Activated naive CD4-positive, alpha-beta T cell treated with anti-CD3 and anti-CD28 coated beads, Interleukin-2, amount 50 U/mL, for 16 hours (primary cell): Measurements from ENCODE around the gene RNASE9.
"Not testable (repeated sequence)": the region's sequence is repeated elsewhere in the genome, so short reads cannot be mapped to it uniquely, and the experiment has no call there.

Experiments used
- DNase-seq: peaks from one replicate; pipeline ENCODE4 v3.0.0-alpha.2; 2020

Gene RNASE9

GRCh38 chr14:20572382-20572990, 11.6 kb upstream of the RNASE9 start:
- DNase-seq: not testable (repeated sequence)

DNA sequence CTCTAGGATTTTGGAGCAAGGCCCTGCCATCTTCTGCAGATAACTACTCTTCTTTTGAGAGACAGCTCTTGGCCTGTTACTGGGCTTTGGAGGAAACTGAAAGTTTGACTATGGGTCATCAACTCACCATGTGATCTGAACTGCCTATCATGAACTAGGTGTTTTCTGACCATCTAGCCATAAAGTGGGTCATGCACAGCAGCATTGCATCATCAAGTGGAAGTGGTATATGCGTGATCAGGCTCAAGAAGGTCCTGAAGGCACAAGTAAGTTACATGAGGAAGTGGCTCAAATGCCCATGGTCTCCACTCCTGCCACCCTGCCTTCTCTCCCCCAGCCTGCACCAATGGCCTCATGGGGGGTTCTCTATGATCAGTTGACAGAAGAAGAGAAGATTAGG, 9.9 kb upstream of the RNASE9 start:
- not testable (repeated sequence) for DNase-seq

GRCh38 chr14:20569865-20570264, 9.0 kb upstream of the RNASE9 start:
- not testable (repeated sequence) for DNase-seq

DNA sequence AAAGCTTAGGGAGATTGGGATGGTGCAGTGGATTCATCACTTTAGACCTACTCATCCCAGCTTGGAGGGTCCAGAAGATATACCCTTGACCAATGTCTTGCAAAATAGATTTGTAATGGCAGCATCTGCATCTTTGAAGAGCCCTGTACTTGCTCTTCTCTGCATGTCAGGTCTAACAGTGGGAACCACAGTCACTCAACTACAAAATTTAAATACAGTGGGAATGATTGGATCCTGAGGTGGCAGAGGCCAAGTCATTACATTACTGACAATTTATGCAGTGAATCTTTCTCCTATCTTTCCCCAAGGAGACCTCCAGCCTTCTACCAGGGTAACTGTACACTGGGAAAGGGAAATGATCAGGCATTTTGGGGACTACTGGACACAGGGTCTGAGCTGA, 8.2 kb upstream of the RNASE9 start:
- no peak for DNase-seq

- DNase-seq: no peak
Measured at GRCh38 chr14:20568393-20568792, 7.5 kb upstream of the RNASE9 start.

- DNase-seq: not testable (repeated sequence)
Measured at GRCh38 chr14:20567199-20567598, 6.4 kb upstream of the RNASE9 start.

DNA sequence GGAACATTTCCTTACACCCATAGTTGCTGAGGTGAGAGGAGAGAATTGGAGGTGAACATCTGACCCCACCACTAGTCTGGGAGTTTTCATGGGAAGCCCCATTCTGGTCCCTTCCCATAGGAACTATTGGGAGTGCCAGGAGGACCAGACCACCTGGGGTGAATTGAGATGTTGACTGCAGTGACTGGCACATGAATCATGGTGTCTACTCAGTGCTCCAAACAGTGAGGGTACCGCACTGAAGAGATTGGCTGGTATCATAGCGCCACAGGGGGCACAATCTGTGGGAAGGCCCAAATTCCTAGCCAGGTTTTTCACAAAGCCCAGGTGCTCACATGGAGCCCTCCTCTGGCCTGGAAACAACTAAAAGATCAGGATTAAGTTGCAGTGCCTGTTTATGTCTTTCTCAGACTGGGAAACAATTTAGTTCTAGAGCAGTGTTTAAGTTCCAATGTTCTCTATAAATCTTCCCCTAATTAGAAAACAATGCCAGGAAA, 3.7 kb upstream of the RNASE9 start:
- no peak for DNase-seq

- no peak for DNase-seq
Measured at GRCh38 chr14:20563971-20564370, 3.1 kb upstream of the RNASE9 start.

DNA sequence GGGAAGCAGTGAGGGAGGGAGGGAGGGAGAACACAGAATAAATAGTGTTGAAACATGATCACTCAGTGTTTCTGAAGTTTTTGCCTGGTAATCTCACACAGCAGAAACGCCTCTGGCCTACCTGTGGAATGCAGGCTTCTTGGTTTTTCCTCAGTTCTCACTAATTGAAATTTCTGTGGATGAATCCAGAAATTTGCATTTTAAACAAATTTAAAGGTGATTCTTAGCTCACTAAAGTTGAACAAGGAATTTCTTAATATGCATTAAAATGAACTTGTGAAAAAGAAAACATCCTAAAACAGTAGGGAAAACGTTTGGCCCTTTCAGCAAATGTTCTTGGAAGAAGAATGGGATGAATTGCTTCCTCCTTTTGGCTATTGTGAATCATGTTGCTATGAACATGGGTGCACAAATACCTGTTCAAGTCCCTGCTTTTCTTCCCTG, 1.4 kb downstream of the RNASE9 start:
- no peak for DNase-seq

- DNase-seq: no peak
Measured at GRCh38 chr14:20557212-20557542, 3.7 kb downstream of the RNASE9 start.

DNA sequence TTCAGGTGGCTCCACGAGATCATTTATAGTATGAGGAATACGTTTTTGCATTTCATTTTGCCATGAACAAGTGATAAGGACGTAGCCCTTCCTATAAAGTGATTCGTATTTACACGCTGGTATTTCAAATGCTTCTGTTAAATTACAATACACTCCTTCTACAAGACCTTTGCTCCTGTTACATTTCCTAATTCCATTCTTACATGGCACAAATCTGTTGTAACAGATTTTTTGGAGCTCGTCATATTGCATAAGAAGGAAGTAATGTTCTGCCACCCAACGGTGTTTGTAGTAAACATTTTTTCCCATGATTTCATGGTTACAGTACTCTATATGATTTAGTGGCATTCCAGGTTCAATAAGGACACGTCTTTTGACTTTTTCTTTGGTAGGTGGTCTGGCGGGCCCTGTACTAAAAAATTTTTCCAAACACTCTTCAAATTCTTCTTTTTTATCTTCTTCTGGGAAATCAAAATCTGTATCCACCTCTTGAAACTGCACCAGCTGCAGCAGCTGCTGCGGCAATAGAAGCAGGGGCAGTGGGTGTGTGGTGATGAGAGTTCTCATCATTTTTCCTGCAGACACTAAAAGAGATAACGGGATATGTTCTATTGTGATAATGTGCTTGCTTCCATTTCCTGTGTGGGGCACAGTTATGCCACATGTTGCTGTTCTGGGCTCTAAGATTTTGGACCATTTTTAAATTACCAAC, 4.2 kb downstream of the RNASE9 start:
- DNase-seq: no peak

DNA sequence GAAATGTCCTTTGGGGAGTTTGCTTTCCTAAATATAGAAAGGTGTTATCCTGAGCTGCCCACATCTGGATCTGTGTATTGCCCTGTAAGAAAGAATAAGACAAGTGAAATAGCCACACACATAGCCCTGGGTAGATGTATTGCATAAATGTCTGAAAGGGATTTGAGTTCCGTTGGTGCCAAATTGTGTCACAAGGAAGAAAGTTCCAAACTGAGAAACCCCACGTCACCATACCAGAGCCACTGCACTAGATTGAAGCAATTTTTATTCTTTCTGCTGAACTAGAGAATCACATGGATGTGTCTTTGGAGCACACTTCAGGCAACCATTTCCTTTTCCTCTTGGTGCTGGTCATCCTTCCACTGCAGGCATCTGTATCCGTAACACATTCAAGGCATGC, 5.0 kb downstream of the RNASE9 start:
- no peak for DNase-seq

DNA sequence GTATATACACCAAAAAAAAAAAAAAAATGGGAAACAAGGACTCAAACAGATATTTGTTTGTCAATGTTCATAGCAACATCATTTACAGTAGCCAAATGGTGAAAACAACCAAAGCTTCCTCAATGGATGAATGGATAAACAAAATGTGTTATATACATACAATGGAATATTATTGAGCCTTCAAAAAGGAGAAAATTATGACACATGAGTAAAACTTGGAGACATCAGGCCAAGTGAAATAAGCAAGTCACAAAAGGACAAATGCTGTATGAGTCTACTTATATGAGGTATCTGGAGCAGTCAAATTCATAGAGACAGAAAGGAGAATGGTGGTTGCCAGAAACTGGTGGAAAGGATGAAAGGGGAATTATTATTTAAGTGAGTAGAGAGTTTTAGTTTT, 7.8 kb downstream of the RNASE9 start:
- no peak for DNase-seq

DNA sequence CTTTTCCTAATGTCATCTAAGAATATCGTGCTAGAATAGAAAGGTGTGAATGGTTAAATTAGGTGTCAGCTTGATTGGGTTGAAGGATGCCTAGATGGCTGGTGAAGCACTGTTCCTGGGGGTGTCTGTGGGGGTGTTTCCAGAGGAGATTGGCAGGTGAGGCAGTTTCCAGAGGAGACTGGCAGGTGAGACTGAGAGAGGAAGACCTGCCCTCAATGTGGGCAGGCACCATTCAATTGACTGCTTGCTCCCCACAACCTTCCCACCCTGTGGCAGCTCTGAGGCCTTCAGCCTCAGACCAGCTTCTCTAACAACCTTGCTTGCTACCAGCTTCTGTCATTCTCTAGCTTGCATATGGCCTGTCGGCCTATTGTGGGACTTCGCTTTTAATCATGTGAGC, 9.2 kb downstream of the RNASE9 start:
- DNase-seq: no peak

DNA sequence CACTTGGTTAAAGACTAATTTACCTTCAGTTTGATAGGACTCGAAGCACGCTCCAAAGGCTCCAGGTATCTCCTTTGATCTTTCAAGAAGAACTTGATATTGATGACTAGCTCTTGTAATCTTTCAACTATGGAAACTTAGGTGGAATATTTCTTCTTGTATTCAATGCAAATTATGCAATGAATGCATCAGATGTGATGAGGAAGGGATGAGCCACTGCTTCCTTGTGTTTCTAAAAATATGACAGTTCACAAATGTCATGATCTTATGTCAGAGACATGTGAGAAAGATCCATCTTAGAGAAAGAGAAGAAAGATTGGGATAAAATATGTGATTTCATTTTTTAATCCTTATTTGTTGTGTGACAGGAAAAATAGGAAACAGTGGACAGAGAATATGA, 9.9 kb downstream of the RNASE9 start:
- DNase-seq: no peak

GRCh38 chr14:20548414-20549158, 12.3 kb downstream of the RNASE9 start:
- no peak for DNase-seq

DNA sequence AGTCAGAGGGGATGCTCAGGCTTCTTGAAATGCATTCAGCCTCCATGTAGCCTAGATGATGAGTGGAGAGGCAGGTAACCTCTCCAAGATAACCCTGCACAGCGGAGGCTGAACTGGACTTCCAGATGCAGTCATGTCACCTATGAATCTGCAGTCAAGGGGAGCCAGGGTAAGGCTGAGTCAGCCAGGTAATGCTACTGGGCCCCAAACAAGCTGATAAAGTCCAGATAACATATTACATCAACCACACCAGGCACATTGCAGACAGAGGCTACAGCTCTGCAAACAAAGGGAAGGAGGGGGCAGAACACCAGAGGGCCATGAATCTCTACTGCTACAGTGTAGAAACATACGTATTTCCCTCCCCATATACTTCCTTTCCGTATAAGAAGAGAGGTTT, 14.0 kb downstream of the RNASE9 start:
- no peak for DNase-seq

GRCh38 chr14:20539906-20540305, 20.9 kb downstream of the RNASE9 start:
- no peak for DNase-seq

DNA sequence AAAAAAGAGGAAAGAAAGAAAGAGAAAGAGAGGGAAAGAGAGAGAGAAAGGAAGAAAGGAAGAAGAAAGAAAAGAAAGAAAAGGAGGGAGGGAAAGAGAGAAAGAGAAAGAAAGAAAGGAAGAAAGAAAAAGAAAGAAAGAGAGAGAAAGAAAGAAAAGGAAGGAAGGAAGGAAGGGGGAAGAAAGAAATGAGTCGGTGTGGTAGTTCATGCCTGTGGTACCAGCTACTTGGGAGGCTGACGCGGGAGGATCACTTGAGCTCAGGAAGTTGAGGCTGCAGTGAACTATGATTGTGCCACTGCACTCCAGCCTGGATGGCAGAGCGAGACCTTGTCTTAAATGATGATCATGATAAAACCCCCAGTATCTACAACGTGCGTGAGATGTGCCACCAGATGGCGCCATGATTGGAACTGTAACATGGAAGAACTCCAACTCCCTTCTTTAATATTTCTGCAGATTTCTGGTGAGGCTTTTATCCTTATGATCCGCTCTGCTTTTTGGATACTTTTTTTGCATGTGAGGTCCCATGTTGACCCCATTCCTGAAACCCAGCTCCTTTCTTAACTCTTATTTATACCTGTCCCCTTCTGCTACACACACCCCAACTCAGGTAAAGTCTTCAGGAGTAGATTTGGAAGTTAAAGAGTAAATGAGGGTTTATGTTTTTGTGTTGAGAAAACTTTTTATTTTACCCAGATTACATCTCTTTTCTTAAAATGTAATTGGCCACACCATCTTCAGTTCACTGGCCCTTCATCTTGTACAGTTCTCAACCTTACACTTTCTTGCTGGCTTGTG, 29.9 kb downstream of the RNASE9 start:
- peak; percentile 72 for DNase-seq

- no peak for DNase-seq
Measured at GRCh38 chr14:20529806-20530205, 31.0 kb downstream of the RNASE9 start.

- no peak for DNase-seq
Measured at GRCh38 chr14:20524027-20524426, 36.8 kb downstream of the RNASE9 start.

DNA sequence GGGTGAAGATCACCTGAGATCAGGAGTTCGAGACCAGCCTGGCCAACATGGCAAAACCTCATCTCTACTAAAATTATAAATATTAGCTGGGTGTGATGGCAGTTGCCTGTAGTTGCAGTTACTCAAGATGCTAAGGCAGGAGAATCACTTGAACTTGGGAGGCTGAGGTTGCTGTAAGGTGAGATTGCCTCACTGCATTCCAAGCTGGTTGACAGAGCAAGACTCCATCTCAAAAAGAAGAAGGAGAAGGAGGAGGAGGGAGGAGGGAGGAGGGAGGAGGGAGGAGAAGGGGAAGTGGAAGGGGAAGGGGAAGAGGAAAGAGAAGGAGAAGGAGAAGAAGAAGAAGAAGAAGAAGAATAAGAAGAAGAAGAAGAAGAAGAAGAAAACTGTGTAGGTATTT, 38.5 kb downstream of the RNASE9 start:
- no peak for DNase-seq

DNA sequence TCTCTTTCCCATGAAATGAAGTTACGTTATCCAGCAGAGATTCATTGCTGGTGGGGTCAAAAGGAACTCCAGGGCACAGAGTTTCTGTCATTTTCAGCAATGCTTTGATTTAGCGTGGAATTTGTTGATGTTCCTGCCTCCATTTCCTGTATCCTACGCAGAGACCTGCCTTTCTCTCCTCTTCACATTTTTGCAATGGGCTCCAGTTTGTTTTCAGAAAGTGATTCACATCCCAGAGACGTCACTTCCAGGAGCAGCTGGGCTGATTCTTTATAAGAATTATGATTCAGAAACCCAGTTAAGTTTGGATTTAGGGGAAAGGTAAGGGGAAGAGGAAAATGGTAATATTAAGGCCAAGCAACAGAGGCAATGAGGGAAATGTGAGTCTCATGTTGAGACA, 43.9 kb downstream of the RNASE9 start:
- no peak for DNase-seq
